ENCODE measurements around the gene ZBTB1.
A peak's percentile ranks its signal among the peaks of the same experiment; 100 is the strongest.

The ZBTB1 gene

DNA sequence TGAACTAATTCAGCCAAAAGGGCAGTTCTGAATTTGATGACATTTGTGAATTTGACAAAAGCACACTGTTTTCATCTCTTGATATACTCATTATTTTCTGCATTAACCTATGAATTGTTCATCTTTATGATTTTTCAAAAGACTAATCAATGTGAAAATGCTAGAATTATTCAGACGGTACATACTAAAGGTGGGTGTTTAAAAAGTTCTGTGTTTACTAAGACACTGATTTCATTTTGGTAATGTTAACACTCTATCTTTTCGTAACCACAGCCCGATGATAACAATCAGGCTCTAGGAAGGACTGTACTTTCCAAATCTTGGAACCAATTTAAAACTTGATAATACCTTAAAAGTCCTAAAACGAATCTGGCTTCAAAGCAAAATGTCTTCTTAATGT is 29.9 kb upstream of the ZBTB1 start:
- TF ChIP-seq, protein P1, sequence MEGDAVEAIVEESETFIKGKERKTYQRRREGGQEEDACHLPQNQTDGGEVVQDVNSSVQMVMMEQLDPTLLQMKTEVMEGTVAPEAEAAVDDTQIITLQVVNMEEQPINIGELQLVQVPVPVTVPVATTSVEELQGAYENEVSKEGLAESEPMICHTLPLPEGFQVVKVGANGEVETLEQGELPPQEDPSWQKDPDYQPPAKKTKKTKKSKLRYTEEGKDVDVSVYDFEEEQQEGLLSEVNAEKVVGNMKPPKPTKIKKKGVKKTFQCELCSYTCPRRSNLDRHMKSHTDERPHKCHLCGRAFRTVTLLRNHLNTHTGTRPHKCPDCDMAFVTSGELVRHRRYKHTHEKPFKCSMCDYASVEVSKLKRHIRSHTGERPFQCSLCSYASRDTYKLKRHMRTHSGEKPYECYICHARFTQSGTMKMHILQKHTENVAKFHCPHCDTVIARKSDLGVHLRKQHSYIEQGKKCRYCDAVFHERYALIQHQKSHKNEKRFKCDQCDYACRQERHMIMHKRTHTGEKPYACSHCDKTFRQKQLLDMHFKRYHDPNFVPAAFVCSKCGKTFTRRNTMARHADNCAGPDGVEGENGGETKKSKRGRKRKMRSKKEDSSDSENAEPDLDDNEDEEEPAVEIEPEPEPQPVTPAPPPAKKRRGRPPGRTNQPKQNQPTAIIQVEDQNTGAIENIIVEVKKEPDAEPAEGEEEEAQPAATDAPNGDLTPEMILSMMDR (IDR thresholded peaks at IDR 0.05; ENCODE audit: control extremely low read depth, extremely low read depth, low read depth, missing control alignments) = no peak
- ChIA-PET POLR2A (no interaction called here), CTCF (interaction anchor here (0.7 to 8.0 kb wide), 4 partner anchors 8 to 45 kb away, joined by 3 to 57 read pairs (median 4); no protein-coding TSS in a partner anchor)
- no peak for DNase-seq (ENCODE audit: extremely low spot score)

DNA sequence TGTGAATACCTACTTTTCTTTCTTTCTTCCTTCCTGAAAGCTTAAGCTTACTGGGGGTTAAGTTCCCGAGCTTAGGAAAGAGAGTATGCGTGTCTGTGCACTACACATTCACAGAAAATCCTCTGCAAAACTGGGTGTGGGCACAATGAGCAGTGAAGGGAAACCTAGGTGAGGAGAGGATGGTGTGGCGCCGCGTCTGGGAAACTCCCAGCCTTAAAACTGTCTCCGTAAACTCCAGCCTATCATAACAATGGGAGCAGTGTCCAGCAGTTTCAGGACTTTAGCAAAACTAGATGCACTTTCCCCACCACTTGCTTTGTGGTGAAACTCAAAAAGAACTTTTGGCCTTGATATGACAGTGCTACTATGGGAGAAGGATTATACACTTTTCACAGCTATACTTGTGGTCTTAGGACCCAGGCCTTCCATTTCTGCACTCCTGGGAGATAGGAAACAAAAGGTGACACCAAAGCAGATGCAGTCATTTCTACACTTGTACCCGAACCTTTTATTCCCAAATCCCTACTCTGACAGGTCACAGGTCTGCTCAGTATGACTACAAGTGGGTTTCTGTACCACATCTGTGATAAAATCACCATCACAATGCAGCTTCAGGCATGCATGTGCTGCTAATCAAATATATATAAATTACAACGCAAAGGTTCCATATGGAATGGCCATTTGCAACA is 28.8 kb upstream of the ZBTB1 start:
- CTCF ChIA-PET = interaction anchor here (0.7 to 8.0 kb wide), 7 partner anchors 9 to 131 kb away, joined by 3 to 57 read pairs (median 3); no protein-coding TSS in a partner anchor
- TF ChIP-seq, protein P1 (IDR thresholded peaks at IDR 0.05; ENCODE audit: control extremely low read depth, extremely low read depth, low read depth, missing control alignments) = no peak
- DNase-seq (ENCODE audit: extremely low spot score) = no peak
- POLR2A ChIA-PET = no interaction called here

DNA sequence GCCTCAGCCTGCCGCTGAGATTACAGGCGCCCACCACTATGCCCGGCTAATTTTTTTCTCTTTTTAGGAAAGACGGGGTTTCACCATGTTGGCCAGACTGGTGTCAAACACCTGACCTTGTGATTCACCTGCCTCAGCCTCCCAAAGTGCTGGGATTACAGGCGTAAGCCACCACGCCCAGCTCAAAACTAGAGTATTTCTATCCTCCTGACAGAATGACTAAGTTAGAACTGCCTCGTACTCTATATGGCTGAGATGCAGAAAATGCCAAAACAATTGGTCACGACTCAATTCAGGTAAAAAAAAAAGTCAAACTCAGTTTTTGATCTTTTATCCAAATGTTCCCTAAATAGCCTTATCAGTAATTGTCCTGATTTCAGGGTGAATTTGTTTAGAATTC is 28.1 kb upstream of the ZBTB1 start:
- no peak for DNase-seq (ENCODE audit: extremely low spot score)
- CTCF ChIA-PET = interaction anchor here (1.0 to 8.0 kb wide), 4 partner anchors 9 to 132 kb away, joined by 3 to 57 read pairs (median 3); no protein-coding TSS in a partner anchor
- POLR2A ChIA-PET = no interaction called here
- TF ChIP-seq, protein P1 (IDR thresholded peaks at IDR 0.05; ENCODE audit: control extremely low read depth, extremely low read depth, low read depth, missing control alignments) = no peak

DNA sequence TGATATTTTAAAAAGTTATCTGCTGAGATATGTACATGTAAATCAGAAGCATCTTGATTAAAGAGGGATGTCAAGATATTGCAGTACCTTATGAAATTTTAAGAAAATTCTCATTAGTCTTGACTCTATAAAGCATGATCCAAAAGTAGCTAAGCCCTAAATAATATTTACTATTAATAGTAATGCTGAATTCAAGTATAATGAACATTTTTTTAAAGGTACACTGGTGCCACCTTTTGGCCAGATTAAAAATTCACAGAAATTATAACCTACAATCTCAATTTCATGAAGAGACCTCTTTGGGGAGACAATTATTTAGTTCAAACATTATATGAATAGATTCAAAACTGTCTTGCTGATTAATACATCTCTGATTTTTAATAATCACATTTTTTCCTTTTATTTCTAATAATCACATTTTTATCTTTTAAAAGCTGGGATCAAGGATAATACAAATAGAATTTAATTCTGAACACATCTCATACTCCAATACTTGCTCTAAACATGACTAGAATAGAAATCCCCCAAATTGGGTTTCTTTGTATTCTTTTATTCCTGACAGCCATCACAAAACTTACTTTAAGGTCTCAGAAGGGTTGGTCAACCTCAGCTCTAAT is 25.8 kb upstream of the ZBTB1 start:
- TF ChIP-seq, protein P1 (IDR thresholded peaks at IDR 0.05; ENCODE audit: control extremely low read depth, extremely low read depth, low read depth, missing control alignments) = peak; percentile 27
- ChIA-PET POLR2A (no interaction called here), CTCF (interaction anchor here (0.6 to 8.0 kb wide), 28 partner anchors 8 to 588 kb away, joined by 3 to 57 read pairs (median 5); partner anchors contain the start of gene AKAP5)
- DNase-seq (ENCODE audit: extremely low spot score) = no peak

DNA sequence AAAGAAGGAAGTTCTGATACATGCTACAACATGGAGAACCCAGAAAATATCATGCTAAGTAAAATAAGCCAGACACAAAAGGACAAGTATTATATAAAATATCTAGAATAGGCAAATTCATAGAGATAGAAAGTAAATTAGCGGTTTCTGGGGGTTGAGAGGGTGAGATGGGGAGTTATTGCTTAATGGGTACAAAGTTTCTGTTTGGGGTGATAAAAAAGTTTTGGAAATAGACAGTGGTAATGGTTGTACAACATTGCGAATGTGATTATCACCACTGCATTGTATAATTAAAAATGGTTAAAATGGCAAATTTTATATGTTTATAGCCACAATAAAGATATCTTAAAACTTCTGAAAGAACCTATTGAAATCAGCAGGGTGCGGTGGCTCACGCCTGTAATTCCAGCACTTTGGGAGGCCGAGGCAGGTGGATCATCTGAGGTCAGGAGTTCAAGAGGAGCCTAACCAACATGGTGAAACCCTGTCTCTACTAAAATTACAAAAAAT is 15.9 kb upstream of the ZBTB1 start:
- CTCF ChIA-PET = interaction anchor here (1.0 to 3.7 kb wide), 5 partner anchors 9 to 147 kb away, joined by 3 to 38 read pairs (median 3); no protein-coding TSS in a partner anchor
- no peak for DNase-seq (ENCODE audit: extremely low spot score)
- POLR2A ChIA-PET = no interaction called here
- TF ChIP-seq, protein P1 (IDR thresholded peaks at IDR 0.05; ENCODE audit: control extremely low read depth, extremely low read depth, low read depth, missing control alignments) = no peak

DNA sequence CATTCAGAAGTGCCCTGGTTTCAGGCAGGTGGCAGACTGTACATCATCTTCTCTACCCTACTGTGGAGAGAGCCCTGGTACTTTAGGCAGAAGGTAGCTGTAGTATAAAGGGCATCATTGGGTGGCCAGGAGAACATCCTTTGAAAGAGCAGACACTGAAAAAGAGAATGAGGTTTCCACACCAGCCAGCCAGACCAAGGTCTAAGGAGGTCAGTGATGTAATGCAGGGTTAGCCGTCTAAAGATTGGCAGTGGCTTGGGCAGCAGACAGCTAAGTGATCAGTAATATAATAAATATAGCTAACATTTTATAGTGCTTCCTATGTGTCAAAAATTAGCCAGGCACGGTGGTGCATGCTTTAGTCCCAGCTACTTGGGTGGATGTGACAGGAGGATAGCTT is 12.9 kb upstream of the ZBTB1 start:
- DNase-seq (ENCODE audit: extremely low spot score) = no peak
- CTCF ChIA-PET = interaction anchor here (0.5 to 3.7 kb wide), 8 partner anchors 10 to 150 kb away, joined by 3 to 38 read pairs (median 6); partner anchors contain the start of gene HSPA2
- TF ChIP-seq, protein P1 (IDR thresholded peaks at IDR 0.05; ENCODE audit: control extremely low read depth, extremely low read depth, low read depth, missing control alignments) = no peak
- POLR2A ChIA-PET = no interaction called here
